GM21576 (cell line): ENCODE results near the gene RBM19.

Experiments used
- ATAC-seq: cut with Tn5 transposase; IDR thresholded peaks from one replicate; pipeline ENCODE4 v1.9.1; 2021; ENCODE audit warnings: mild to moderate bottlenecking, moderate library complexity; ENCODE audit not compliant: unreplicated experiment

The RBM19 gene

DNA sequence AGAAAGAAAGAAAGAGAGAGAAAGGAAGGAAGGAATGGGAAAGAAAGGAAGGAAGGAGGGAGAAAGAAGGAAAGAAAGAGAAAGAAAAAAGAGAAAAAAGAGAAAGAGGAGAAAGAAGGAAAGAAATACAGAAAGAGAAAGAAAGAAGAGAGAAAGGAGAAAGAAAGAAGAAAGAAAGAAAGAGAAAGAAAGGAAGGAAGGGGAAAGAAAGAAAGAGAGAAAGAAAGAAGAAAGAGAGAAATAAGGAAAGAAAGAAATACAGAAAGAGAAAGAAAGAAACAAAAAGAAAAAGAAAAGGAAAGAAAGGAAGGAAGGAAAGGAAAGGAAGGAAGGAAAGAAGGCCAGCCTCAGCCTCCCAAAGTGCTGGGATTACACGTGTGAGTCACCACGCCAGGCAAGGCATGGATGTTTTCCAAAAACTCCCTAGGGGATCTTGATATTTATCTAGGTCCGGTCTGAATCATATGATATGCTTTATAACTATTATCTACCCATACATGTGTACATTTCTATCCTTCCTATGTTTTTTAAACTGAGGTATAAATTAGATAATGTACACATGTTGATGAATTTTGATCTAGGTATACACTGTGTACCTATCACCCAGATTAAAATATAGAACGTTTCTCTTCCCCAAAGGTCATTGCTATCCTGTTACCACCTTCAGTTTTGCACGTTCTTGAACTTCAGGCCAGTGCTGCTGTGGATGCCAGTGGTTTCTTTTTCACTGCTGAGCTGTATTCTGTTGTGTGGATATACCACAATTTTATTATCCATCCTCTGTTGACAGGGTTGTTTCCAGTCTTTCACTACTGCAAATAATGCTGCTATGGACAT, 177.9 kb downstream of the RBM19 start:
- ATAC-seq = no peak

DNA sequence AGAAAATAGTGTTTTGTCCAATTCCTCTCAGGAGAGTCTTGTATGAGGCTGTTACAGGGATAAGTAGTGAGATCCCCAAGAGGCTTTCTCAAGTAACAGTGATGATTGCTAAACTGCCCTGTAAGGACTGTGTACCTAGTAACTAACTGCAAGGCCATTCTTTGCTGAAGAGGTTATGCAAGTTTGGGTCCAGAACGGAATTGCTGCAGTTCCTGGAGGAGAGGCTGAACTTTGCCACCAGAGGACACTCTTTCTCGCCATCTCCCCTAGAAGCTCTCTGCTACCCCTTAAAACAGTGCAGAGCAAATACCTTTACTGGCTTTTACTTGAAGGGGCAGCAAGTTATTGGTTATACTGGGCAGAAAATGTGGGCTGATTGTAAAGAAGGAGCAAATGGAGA, 180.0 kb downstream of the RBM19 start:
- no peak for ATAC-seq

DNA sequence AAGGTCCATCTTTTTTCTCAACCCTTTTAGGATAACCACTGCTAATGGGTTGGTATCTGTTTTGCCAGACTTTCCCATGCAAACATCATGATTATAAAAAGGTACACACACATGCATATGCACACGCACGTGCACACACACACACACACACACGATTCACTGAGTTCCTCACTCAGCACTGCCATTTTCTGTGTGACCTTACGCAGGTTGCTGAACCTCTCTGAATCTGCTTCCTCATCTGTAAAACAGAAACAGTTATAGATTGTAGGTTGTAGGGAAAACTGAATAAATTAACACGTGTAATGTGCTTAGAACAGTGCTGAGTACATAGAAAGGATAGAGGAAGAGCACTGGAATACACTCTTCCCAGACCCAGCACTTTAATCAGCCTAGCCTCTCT, 182.3 kb downstream of the RBM19 start:
- no peak for ATAC-seq

DNA sequence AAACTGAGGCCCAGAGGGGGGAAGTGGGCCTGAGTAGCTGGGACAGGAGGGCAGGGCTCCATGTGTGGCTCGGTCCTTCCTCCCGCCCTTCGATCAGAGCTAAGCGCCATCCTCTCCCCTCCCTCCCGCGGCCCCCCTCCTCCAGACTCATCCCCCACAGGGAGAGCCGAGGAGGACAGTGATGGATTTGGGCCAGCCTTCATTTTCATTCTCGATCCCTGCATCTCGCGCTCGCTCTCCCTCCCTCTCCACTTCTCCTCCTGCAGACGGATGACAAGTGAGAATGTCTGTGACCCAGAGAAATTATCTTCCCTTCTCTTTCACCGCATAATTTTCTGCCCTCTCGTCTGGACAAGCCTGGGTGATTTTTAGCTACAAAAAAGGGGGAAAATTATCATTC, 183.3 kb downstream of the RBM19 start:
- ATAC-seq = no peak

DNA sequence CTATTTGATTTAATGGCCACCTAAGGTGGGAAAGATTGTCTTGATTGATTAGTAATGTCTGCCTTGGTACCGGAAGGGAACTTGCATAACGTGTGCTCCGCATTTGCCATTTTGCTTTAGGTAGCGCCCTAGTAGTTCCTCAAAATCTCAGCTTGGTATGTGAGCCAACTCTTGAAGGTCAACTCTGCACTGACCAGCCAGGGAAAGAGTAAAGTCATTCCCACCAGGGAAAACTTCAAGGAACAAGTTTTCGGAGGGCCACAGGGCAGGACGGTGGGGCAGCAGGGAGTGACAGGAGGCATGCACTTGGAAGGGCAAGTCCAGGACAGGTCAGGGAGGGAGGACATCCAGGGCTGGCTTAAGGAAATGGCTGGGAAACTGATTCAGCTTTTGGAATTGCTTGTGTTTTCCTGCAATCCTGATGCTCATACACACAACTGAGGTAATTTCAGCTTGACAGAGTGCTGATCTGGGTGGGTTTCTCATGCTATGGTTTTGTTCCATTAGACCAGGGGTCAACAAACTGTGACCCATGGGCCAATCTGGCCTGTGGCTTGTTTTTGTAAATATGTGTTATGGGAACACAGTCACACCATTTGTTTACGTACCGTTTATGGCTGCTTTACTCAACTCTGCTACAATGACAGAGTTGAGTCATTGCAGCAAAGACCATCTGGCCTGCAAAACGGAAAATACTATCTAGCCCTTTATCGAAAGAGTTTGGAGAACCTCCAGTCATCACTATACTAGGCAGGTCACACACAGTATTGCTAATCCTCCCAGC, 184.5 kb downstream of the RBM19 start:
- no peak for ATAC-seq

DNA sequence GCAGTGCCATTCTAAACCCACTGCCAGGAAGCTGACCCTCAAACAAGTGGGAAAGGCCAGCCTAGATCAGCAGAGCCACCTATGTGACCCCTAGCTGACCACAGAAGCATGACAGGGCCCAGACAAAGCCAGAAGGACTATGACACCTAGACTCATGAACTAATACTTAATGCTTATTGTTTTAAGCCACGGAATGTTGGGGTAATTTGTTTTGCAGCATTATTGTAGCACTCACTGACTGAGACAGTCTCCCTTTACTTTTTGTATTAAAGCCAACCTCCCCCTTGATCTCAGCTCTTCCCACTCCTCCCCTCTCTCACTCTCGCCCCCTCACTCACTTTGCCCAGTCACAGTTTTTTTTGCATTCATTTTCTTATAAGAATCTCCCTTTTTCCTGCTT, 186.4 kb downstream of the RBM19 start:
- ATAC-seq = no peak

DNA sequence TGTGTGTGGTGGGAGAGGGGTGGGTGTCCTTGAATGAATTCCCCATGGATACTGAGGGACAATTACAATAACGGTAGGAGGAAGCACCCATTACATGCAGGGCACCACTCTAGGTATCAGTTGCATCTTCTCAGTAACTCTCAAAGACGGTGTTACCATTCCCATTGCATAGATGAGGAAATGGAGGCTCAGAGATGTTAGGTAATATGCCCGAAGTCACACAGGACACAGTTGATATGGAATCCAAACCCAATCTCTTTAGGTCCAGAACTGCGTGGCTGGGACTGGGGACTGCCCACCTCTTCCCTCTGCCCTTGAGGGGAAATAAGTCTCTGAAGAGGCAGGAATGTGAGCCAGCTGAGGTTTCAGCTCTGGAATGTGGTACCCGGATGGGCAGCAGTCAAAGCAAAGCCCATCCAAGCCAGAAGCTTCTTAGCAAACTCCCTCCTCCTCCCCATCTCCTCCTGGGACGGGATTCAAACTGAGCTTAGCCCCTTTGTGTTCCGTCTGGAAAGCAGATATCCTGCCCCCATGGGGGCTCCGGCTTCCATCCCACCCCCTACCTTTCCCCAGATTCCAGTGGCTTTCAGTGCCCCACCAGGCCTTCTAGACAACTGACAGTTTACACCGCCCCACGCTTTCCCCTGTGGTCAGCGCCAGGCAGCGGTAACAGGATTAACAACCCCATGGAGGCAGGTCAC, 187.5 kb downstream of the RBM19 start:
- no peak for ATAC-seq

DNA sequence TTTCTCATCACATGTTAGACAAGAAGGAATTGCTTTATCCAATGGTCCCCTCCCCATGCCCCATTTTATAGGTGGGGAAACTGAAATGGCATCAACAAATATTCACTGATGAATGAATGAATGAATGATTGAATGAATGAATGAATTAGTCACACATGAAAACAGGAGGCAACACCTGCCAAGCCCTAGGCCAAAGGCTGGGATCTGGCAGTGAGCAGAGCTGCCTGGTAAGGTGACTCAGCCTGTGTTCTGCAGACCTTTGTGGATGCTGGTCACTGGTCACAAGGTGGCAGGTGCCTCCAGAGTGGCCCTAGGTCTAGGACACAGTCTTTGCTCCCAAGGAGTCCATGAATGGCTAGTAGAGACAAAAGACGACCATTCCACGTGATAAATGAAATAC, 188.4 kb downstream of the RBM19 start:
- ATAC-seq = no peak

DNA sequence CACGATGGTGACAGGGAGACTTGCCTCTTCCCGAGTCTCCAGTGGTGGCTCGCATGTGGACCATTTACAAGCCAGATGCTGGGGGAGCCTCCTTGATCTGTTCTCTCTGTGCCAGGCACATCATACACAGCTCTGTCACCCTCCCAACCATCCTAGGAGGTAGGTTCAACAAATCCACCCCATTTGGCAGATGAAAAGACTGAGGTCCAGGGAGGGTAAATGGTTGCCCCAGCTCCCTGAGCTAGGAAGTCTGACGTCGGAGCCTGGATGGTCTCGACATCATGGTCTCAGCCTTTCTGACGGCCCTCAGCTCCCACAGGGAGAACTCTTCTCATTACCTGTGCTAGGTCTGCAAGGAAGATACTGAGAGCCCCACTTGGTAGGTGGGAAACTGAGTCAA, 189.6 kb downstream of the RBM19 start:
- ATAC-seq = no peak

DNA sequence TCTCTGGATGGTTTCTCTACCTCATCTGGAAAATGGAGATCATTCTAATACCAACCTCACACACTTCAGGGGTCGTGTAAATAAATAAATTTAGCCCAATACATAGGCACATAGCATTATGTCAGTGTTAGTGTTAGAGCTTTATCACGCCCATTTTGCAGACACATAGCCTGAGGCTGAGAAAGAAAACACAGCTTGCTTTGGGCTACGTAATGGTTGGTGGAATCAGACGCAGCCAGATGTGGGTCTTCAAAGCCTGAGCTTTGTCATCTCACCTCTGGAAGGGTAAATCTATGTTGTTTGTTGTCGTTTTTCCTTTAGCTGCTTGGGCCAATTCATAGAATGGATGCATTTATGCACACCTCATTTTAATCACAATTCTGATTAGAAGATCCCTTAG, 191.6 kb downstream of the RBM19 start:
- no peak for ATAC-seq

DNA sequence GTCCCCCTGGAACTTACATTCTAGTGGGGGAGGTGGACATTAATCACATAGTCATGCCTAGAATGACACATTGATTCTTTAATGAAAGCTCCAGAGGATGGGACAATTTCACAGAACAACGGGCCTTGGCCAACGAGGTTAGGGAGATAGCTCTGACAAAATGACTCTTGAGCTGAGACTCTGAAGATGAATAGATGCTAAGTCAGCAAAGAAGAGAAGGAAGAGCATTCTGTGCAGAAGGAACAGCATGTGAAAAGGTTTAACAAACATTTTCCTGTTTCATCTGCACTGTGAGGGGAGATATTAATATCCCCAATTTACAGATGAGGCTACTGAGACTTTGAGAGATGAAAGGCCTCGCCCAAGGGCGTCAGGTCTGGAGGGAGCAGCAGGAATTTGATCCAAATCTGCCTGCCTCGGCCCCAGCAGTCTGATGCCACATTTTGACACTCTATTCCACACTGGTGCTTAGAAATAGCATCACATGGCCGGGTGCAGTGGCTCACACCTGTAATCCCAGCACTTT, 193.6 kb downstream of the RBM19 start:
- no peak for ATAC-seq

DNA sequence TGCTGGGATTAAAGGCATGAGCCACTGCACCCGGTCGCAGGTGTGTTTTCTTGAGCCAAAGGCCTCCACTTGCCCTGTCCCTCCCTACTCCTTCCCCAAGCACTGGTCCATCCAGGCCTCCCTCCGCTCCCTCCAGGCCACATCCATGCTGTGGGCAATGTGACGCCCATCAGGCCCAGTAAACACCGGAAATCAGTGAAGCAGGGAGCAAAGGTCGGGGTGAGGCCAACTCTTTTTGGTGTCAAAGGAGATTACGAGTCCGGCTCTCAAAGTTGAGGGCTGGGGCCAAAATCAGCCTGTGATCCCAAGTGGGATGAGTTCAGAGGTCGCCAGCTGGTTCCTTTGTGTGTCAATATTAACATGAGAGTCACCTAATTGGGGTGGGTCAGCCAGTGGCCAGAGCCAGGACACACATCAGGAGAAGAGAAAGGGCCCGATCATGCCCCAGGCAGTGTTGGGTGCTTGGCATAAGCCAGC, 195.7 kb downstream of the RBM19 start:
- no peak for ATAC-seq

DNA sequence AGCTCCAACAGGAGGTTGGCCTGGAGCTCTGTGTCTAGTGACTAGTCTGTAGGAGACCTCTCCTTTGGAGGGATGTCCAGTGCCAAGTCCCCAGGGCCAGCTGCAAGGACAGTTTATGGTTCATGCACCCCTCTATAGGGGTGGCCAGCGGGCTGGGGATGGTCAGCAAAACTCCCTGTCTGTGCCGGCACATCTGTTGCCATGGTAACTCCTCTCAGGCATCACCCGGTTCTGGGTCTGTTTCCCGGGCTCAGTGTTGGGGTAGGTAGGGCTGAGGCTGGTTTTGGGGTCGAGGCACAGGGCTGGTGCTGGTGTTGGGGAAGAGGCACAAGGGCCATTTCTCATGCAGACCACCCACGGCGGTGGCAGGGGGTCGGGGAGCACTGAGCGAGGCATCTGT, 196.8 kb downstream of the RBM19 start:
- ATAC-seq = no peak

DNA sequence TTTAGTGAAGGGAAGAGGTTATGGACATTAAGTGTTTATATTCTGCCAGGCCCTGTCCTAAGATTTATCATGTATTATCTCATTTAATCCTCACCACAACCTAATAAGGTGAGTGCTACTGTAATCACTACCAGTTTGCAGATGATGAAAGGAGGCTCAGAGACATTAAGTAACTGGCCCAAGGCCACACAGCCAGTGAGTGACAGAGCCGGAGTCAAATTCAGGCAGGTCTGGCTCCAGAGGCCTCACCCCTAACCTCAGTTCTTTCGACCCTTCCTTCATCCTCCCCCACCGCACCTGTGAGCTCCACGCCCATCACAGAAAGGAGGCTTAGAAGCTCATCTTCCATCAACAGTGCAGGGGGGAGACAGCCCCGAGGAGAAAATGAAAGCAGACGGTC, 197.3 kb downstream of the RBM19 start:
- no peak for ATAC-seq

DNA sequence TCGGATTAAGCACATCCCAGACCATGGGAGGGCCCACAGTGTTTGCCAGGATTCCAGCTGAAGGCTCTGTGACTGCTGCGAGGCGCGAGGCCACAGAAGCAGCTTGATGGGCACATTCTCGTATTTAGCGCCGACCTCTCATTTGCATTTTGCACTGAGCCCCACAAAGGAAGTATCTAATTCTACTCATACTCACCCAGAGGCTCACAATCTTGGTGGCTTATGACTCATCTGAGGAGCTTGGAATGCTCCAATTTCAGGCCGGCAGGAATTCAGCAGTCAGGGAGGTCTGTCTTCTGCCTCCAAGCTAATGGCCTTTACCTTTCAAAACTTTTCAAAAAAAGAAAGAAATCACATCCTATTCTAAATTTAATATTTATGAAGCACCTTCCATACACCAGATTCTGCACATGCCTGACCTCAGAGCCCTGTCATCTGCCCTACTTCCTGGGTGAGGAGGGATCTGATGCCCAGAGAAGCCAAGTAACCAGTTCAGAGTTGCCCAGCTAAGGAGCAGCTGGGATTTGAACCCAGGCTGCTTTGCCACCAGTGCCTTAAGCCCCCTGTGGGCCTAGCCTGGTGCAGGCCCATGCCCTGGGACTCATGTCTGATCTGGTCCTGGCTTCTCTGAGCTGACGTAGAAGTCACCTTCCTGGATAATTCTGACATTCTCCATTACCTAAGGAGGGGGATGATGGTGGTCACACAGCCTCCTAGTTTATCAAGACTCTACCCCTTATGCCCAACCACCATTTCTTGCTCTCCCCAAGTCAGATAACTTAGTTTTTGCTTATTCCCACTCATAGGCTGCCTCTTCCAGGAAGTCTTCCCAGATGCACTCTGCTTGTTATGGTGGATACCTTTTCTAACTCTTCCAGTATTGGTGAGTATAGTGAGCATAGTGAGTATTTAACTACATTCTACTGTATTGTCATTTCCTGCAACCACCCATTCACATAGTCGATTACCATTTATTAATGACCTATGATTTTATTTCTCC, 198.9 kb downstream of the RBM19 start:
- no peak for ATAC-seq
